HG02610 (cell line): Measurements from ENCODE around the gene TTC27.
A peak's percentile ranks its signal among the peaks of the same experiment; 100 is the strongest.

Source experiments
- ATAC-seq: cut with Tn5 transposase; IDR thresholded peaks from one replicate; pipeline ENCODE4 v1.9.1; 2021; ENCODE audit warnings: mild to moderate bottlenecking, moderate library complexity; ENCODE audit not compliant: unreplicated experiment

TTC27 gene

DNA sequence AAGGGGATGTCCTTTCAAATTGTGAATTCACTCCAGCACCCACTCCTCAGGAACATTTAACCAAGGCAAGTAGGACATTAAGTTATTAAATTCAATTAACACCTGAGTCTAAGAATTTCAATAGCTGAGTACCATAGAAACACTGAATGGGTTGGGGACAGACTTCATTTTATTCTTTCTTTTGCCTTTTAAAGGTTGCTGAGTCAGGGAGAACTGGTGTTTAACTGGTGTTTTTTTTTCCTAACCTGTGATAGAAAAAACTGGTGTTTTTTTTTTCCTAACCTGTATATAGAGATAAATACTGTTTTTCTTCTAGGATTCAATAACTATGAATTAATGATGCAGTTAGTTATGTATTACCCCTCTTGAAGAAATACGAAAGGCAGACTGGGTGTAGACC, 38.9 kb downstream of the TTC27 start:
- no peak for ATAC-seq

DNA sequence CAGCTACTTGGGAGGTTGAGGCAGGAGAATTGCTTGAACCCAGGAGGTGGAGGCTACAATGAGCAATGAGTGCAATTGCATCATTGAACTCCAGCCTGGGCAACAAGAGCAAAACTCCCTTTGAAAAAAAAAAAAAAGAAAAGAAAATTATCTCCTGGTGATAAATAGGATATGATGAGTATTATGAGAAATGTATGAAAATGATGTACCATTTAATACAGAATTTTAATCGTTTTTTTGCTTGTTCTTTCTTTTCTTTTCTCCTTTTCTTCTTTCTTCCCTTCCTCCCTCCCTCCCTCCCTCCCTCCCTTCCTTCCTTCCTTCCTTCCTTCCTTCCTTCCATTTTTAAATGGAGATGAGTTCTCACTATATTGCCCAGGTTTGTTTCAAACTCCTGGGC, 40.4 kb downstream of the TTC27 start:
- ATAC-seq = no peak

DNA sequence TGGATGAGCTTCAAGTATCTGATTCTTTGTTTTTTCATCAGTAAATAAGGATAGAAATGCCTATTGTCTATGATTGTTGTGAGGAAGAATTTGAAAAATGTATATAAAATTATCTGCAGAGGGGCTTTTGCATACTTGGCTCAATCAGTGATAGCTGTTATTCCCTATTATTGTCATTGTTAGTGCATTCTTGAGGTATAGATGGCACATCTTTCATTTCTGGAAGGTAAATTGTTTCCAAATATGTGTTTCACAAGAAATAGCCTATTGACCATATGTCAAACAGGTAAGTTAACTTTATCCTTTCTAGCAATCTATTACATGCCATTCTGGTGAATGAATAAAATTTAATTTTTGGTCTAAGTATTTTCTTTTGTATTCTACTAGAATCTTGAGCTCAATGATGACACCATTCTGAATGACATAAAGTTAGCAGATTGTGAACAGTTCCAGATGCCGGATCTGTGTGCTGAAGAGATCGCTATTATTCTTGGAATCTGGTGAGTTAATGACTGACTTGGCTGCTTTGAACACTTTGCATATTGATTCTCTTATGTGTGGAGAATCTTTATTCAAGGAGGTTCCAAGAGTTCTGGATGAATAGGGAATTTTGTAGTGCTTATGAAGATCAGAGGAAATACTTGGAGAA, 44.2 kb downstream of the TTC27 start:
- no peak for ATAC-seq

DNA sequence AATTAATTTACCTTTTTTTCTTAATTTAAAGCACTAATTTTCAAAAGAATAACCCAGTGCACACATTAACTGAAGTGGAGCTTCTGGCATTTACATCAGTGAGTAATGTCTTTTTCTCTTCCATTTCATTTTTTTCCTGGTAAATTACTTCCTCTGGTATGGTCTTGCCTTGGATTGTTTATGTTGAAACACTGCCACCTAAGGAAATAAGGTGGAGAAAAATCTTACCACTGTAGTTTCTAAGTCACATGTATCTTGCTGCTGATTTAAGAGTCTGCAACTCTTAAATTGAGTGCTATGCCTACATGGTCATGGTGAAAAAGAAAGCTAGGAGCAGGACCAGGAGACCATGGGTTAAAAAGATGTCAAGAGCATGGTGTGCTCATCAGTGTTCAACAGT, 51.0 kb downstream of the TTC27 start:
- ATAC-seq = no peak

DNA sequence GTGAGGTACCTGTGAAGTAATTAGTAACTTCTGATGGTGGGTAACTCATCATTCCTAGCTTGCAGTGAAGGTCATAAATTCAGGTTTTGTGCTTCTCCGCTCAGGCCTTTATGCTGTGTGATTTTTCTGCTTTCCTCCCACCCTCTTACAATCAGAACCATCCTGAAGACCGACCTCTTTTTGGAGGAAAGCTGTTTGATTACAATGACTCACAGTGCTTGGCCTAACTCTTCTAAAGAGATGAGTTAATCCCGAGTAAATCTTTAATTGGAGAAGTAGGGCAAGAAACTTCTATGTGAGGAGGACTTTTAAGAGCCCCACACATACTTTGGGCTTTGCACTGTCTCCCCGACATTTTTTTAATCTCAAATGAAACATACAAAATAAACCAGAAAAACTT, 53.1 kb downstream of the TTC27 start:
- no peak for ATAC-seq

DNA sequence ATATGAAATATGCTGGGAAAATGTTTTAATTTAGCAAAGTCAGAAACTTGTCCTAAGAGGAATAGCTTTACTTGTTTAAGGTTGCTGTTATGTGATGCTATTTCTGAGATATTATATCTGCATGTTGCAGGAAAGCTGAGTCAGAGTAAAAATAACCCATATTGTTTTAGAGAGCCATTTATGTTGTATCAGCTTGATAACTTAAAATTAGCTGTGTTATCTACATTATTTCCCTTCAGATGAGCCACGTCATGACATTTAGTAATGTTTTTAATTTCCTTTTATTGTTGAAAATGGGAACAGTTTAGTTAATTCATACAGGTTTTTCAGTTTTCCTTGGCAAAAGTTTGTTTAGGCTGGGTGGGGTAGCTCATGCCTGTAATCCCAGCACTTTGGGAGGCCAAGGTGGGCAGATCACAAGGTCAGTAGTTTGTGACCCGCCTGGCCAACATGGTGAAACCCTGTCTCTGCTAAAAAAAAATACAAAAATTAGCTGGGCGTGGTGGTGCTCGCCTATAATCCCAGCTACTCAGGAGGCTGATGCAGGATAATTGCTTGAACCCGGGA, 55.8 kb downstream of the TTC27 start:
- ATAC-seq = no peak

DNA sequence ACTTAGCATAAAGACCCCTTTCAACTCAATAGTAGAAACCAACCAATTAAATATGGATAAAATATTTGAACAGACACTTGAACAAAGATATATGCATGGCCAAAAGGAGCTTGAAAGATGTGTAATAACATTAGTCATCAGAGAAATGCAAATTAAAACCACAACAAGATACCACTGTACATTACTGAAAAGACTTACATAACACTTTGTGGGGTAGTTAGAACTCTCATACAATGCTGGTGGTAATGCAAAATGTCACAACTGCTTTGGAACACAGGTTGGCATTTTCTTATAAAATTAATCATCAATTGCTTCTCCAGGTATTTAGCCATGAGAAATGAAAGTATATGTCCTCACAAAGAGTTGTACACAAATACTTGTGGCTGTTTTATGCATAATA, 60.7 kb downstream of the TTC27 start:
- peak; percentile 83 for ATAC-seq

DNA sequence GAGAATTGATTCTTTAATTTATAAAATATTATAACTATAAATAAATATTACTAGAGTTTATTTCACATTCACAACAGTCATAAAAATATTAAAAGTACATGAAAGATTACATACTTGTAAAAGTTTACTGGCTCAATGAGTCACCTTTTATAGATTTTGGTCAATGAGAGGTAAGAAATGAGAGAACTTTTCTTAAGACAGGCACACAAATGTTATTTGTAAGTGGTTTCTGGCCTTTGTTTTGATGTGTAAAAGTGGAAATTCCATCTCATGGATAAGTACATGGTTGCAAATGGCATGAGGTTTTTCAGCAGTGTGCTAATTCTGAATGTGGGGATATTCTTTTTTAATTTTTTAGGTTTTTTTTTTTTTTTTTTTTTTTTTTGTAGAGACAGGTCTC, 63.8 kb downstream of the TTC27 start:
- ATAC-seq = no peak

DNA sequence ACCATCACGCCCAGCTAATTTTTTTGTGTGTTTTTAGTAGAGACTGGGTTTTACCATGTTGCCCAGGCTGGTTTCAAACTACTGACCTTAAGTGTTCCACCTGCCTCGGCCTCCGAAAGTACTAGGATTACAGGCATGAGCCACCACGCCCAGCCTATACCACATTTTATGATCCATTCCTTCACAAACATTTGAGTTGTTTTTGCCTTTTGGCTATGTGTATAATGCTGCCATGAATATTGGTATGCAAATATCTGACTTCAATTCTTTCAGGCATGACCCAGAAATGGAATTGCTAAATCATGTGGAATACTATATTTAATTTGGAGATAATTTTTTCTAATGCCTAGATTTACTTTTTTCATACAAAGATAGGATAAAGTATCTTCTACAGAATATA, 68.6 kb downstream of the TTC27 start:
- no peak for ATAC-seq

DNA sequence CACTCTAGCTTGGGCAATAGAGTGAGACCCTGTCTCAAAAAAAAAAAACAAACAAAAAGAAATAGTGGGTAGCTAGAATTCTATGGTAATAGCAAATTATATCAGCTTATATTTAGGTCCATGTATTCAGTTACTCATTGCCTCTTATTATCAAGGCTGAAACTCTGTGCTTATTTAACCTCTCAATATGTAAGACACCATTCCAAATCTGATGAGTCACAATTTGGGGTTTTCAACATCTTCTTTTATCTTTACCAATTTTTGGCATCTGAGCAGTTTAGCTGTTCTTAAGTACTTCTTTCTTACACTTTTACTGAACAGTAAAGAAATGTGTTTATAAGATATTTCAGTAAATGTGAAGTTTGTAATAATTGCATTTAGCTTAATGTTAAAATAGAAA, 69.3 kb downstream of the TTC27 start:
- no peak for ATAC-seq

DNA sequence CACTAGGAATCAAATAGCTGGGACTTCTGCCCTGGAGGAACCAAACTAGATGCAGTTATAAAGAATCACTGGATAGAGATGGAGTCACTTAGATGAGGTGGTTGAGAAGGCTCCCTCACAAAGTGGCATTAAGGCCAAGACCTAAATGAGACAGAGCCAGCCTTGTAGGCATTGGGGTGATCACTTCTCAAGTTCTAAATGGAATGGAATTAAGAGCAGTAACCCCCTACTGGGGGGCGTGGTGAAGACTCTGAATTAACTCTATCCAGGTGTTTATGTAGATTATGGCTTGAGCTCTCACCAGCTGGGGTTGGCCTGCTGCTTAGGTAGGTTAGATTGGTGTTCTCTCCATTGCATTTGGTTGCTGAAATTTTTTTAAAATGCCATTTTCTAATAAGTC, 71.3 kb downstream of the TTC27 start:
- ATAC-seq = no peak

DNA sequence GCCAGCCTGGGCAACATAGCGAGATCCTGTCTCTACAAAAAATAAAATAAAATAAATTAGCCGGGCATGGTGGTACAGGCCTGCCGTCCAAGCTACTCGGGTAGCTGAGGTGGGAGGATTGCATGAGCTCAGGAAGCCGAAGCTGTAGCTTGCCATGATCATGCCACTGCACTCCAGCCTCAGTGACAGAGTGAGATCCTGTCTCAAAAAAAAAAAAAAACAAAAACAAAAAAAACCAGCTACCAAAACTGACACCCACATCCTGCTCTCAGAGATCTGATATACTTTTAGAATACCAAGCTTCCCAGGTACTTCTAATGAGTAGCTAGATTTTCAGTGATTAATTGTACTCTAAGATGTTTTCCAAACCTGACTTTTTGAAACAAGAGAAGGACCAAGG, 74.0 kb downstream of the TTC27 start:
- ATAC-seq = no peak

DNA sequence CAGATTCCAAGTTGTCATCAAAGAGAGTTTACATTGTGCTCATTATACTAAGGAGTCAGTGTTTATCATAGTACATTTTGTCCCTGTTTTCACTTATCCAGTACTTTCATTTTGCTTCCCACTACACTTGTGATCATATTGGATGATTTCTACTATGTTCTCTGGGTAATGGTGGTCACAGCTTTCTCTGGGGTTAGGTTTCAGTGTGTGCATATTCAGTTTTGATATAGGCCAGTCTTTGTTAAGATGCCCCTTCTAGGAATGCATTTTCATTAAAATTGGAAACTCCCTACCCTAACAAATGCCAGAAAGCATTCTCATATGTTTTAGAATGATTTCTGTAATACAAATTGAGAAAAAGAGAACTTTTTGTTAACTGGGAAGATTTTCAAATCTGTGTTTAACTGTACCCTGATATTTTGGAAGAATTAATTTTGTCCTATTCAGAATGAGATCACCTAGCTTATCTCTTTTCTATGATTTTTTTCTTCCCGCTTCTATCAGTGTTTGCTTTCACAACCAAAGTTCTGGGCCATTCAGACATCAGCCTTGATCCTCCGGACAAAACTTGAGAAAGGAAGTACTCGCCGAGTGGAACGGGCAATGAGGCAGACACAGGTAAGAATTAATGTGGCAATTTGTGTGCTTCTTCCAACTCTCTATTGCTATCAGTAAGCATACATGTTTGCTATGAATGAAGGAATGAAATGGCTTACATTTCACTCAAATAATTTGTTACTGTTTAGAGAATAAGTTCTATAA, 74.6 kb downstream of the TTC27 start:
- no peak for ATAC-seq

DNA sequence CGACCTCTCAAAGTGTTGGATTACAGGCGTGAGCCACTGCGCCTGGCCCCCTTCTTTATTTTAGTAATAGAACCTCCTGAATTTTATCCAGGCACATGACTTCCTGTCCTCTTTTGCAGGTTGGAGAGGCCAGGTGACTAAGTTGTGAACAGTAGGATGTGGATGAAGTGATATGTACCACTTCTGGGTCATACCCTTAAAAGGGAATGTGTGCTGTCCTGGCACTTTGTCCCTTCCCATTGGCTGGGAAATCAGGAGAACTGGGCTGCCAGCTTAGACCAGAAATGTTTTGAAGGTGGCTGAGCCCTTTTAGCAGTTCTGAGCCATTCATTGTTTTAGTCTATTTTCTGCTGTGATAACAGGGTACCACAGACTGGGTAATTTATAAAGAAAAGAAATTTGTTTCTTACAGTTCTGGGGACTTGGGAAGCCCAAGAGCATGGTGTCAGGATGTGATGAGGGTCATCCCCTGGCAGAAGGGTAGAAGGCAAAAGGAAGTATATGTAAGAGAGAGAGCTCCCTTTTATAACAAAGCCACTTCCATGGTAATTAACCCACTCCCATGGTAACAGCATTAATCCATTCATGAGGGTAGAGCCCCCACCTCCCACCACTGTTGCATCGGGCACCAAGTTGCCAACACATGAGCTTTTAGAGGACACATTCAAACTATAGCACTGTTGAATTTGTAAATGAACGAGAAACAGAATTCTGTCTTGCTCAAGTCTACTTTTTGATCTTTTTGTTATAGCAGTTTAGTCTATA, 79.1 kb downstream of the TTC27 start:
- ATAC-seq = no peak

DNA sequence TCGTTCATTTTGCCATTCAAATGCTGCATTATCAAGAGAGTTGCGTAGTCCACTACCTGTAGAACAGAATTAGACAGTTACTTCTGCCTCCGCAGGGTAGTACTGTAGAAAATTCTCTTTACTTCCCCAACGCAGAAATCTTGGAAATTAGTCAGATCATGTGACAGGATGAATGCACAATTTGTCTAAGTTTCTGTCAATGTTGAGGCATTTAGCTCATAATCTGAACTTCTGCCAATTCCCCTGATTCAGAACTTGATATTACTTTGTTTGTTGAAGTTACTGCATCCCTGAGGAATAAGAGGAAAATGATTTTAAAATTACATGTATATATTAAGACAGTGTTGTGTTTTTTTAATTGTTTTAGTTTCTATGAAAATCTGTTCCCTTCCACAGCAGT, 83.4 kb downstream of the TTC27 start:
- no peak for ATAC-seq

DNA sequence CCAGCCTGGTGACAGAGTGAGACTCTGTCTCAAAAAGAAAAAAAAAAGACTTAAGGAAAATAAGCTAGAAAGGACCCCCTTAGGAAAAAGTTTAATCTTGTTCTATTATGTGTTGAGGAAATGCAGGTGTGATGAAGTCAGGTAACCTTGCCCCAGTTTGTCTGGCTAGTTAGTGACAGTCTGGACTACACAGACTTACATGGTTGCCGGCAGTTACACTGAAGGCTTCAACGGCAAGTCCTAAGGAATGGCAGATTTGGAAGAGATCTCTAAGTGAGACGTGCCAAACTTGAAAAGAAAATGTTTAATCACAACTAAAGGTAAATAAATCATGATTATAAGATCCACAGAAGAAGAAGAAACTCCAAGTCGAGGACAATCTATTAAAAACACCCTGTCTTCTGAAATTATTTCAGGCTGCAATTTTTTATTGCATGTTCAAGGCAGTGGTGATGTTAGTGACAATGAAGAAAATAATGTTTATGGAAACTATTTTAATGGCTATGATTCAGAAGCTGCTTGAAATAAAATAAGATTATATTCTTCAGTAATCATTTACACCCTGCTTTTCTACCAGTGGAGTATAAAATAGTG, 84.2 kb downstream of the TTC27 start:
- no peak for ATAC-seq

DNA sequence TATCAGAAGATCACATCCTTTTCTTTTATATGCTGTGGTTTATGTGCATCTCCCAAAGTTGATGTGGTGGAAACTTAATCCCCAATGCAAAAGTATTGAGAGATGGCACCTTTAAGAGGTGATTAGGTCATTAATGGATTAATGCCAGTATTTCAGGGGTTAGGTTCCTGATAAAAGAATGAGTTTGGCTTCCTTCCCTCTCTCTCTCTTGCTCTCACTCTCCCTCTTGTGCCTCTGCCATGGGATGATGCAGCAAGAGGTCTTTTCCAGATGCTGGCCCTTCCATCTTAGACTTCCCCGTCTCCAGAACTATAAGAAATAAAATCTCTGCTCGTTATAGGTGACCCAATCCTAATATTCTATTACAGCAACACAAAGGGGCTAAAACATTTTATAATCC, 85.0 kb downstream of the TTC27 start:
- ATAC-seq = no peak

DNA sequence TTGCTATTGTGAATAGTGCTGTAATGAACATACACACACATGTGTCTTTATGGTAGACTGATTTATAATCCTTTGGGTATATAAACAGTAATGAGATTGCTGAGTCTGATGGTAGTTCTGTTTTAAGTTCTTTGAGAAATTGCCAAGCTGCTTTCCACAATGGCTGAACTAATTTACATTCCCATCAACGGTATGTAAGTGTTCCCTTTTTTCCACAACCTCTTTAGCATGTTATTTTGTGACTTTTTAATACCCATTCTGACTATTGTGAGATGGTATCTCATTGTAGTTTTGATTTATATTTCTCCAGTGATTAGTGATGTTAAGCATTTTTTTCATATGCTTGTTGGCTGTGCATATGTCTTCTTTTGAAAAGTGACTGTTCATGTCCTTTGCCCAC, 86.7 kb downstream of the TTC27 start:
- no peak for ATAC-seq

DNA sequence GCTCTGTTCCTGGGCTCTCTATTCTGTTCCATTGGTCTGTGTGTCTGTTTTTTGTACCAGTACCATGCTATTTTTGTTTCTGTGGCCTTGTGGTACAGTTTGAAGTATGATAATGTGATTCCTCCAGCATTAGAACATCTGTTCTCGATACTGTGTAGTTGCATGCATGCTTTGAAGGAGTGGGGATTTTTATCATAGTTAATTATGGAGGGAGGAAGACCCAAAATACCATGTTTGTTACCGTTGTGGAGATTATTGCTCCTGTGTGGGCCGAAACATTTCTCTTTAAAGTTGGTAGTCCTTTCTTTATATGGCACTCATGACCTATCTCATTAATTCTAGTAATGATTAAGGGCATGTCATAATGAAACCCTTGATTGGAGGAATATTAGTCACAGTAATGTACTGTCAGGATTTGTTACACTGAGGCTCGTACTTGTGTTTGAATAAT, 87.6 kb downstream of the TTC27 start:
- peak; percentile 95 for ATAC-seq

DNA sequence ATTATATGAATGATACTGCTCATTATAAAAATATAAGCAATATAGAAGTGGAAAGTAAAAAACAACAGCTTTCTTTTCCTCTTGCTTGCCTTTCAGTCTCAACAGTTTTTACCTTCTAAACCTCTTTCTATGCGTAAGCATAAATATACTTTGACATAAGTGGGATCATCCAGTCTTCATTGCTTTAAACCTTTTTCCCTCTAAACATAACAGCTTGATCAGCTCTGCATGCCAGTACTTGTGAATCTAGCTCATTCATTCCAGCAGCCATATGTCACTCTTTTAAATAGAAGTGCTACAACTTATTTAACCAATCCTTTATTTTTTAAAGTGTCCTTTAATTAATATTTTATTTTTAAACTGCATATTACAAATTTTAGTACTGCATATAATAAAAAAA, 88.1 kb downstream of the TTC27 start:
- ATAC-seq = no peak

DNA sequence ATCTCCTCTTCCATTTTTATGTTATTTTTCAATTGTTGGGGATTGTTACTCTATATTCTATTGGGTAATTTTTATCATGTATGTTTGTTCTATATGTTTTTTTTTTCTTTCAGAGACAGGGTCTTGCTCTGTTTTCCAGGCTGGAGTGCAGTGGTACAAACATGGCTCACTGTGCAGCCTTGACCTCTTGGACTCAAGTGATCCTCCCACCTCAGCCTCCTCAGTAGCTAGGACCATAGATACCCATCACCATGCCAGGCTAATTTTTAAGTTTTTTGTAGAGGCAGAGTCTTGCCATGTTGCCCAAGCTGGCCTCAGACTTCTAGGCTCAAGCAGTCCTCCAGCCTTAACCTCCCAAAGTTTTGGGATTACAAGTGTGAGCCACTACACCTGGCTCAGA, 88.7 kb downstream of the TTC27 start:
- no peak for ATAC-seq
